Thyroid gland (tissue), 4 donors: ENCODE measurements around the gene RELA. TPM values are rescaled to one million over a fixed set of nuclear protein-coding genes. Genes with fewer than 3 reads are reported as not detected.
A peak's percentile ranks its signal among the peaks of the same experiment; 100 is the strongest.

Source experiments
- DNase-seq, 2 donors: peaks; one replicate each; pipeline ENCODE4 v3.0.0-alpha.2; 2019
- H3K27ac ChIP-seq, 3 donors: fragments of 200-600 bp; sonication (generic); 1 replicate in 2 of 3; 2 replicates in 1 of 3; pipeline ENCODE4 v1.5.1; 2016 to 2019; ENCODE audit warnings: mild to moderate bottlenecking in 1 of 3, moderate library complexity in 1 of 3
- H3K27me3 ChIP-seq: fragments of 200-600 bp; sonication (generic); one replicate; pipeline ENCODE4 v1.5.1; 2019
- H3K36me3 ChIP-seq, 2 donors: fragments of 200-600 bp; sonication (generic); one replicate each; pipeline ENCODE4 v1.5.1; 2016 to 2019
- H3K4me1 ChIP-seq, 2 donors: fragments of 200-600 bp; sonication (generic); one replicate each; pipeline ENCODE4 v1.5.1; 2017 to 2019
- H3K4me3 ChIP-seq, 3 donors: fragments of 200-600 bp; sonication (generic); replicated peaks in 1 of 3; 1 replicate in 2 of 3; 2 replicates in 1 of 3; pipeline ENCODE4 v1.5.1; 2016; ENCODE audit warnings: mild to moderate bottlenecking in 1 of 3
- H3K9me3 ChIP-seq: fragments of 200-600 bp; sonication (generic); one replicate; pipeline ENCODE4 v1.5.1; 2017
- CTCF ChIP-seq, 6 experiments: fragments of 200-600 bp in 3 of 6; fragments of 450-650 bp in 3 of 6; sonication (generic) in 3 of 6; IDR thresholded peaks; one replicate each; pipeline ENCODE4 v1.5.1; 2016 to 2019; ENCODE audit warnings: antibody characterized with exemption in 6 of 6, mild to moderate bottlenecking in 2 of 6, inconsistent platforms in 1 of 6, moderate library complexity in 1 of 6
- POLR2A ChIP-seq, 2 donors: fragments of 450-650 bp; IDR thresholded peaks; one replicate each; pipeline ENCODE4 v1.6.1; 2017; ENCODE audit warnings: antibody characterized with exemption in 2 of 2, mild to moderate bottlenecking in 2 of 2, moderate library complexity in 1 of 2
- WGBS, 2 donors: methylation state at CpG; one replicate each; pipeline ENCODE4 v1.1.5; 2017; 5-methylcytosine and 5-hydroxymethylcytosine counted together
- intact Hi-C: fragments of 100-400 bp; cut with DNase I; formaldehyde crosslinking; loops from one replicate; pipeline ENCODE4 v1.15.1; 2023
- total RNA-seq, 4 donors: library from RNA; depleted of rRNA; stranded (reverse); fragments of >200 nt; gene quantifications; one replicate each; pipeline ENCODE4 v1.2.3, GENCODE V29; 2016

Gene RELA
- total RNA-seq, 4 donors from 2014 or later, result 40.3 to 55.8 (median 48.7) TPM

GRCh38 chr11:65646288-65646957 lies 16.3 kb downstream of the RELA start:
- Histone ChIP-seq H3K4me3 (peak overlapping the region in 1 of 3 donors; percentile 29), H3K27ac (no peak overlapping the region), H3K4me1 (peaks cover 0 to 16% of the 10 kb centered on the region in 2 donors), H3K36me3 (peaks cover 13 to 19% of the 10 kb centered on the region in 2 donors), H3K9me3 (no peaks in the 10 kb centered on the region), H3K27me3 (no peaks in the 10 kb centered on the region)
- WGBS, 2 donors, result 66 to 96% methylated on average over 18 to 25 of the region's 68 CpGs
- TF ChIP-seq POLR2A (IDR thresholded peaks at IDR 0.05) (no peak), CTCF (IDR thresholded peaks at IDR 0.05) (no peak)
- no peak for DNase-seq
- intact Hi-C loops, result no loop called here

- no peak overlapping the region for H3K4me3 ChIP-seq
- WGBS, 2 donors, result 73 to 83% methylated on average over 9 to 10 of the region's 10 CpGs
- intact Hi-C loops, result no loop called here
- H3K9me3 ChIP-seq, result no peaks in the 10 kb centered on the region
- H3K36me3 ChIP-seq, result peaks cover 10 to 17% of the 10 kb centered on the region in 2 donors
- no peak overlapping the region for H3K27ac ChIP-seq
- H3K4me1 ChIP-seq, result peaks cover 0 to 10% of the 10 kb centered on the region in 2 donors
- H3K27me3 ChIP-seq, result no peaks in the 10 kb centered on the region
- DNase-seq, result no peak
- no peak for TF ChIP-seq POLR2A (IDR thresholded peaks at IDR 0.05)
- no peak for TF ChIP-seq CTCF (IDR thresholded peaks at IDR 0.05)
Measured at GRCh38 chr11:65645710-65646109, 17.0 kb downstream of the RELA start.

GRCh38 chr11:65644837-65645236 lies 17.9 kb downstream of the RELA start:
- H3K27me3 ChIP-seq, result no peaks in the 10 kb centered on the region
- DNase-seq, result no peak
- 91 to 92% methylated on average over 10 to 11 of the region's 11 CpGs for WGBS, 2 donors
- intact Hi-C loops, result no loop called here
- no peak for TF ChIP-seq CTCF (IDR thresholded peaks at IDR 0.05)
- TF ChIP-seq POLR2A (IDR thresholded peaks at IDR 0.05), result no peak
- no peaks in the 10 kb centered on the region for H3K9me3 ChIP-seq
- H3K4me3 ChIP-seq, result no peak overlapping the region
- H3K27ac ChIP-seq, result no peak overlapping the region
- H3K4me1 ChIP-seq, result peaks cover 0 to 19% of the 10 kb centered on the region in 2 donors
- H3K36me3 ChIP-seq, result peaks cover 4 to 9% of the 10 kb centered on the region in 2 donors

- no peak for TF ChIP-seq CTCF (IDR thresholded peaks at IDR 0.05)
- TF ChIP-seq POLR2A (IDR thresholded peaks at IDR 0.05), result no peak
- no peaks in the 10 kb centered on the region for H3K9me3 ChIP-seq
- 71 to 74% methylated on average over 6 of the region's 6 CpGs for WGBS, 2 donors
- no peak overlapping the region for H3K27ac ChIP-seq
- no peak overlapping the region for H3K4me3 ChIP-seq
- H3K4me1 ChIP-seq, result peaks cover 0 to 27% of the 10 kb centered on the region in 2 donors
- DNase-seq, result no peak
- intact Hi-C loops, result no loop called here
- peaks cover 0 to 5% of the 10 kb centered on the region in 2 donors for H3K36me3 ChIP-seq
- no peaks in the 10 kb centered on the region for H3K27me3 ChIP-seq
Measured at GRCh38 chr11:65643971-65644370, 18.7 kb downstream of the RELA start.

- no peak overlapping the region for H3K27ac ChIP-seq
- no peak for TF ChIP-seq POLR2A (IDR thresholded peaks at IDR 0.05)
- TF ChIP-seq CTCF (IDR thresholded peaks at IDR 0.05), result no peak
- no peaks in the 10 kb centered on the region for H3K27me3 ChIP-seq
- WGBS, 2 donors, result 41 to 65% methylated on average over 40 to 42 of the region's 49 CpGs
- no peak overlapping the region for H3K4me3 ChIP-seq
- no peaks in the 10 kb centered on the region for H3K9me3 ChIP-seq
- peaks cover 0 to 2% of the 10 kb centered on the region in 2 donors for H3K36me3 ChIP-seq
- DNase-seq, result no peak
- intact Hi-C loops, result no loop called here
- peaks cover 4 to 38% of the 10 kb centered on the region in 2 donors for H3K4me1 ChIP-seq
Measured at GRCh38 chr11:65642014-65642671, 20.6 kb downstream of the RELA start.
